Muscle layer of duodenum (tissue), 2 donors: Measurements from ENCODE around the gene KDELR3.

Experiments used
- H3K27ac ChIP-seq: one replicate; pipeline ENCODE4 v1.7.0; 2013; ENCODE audit warnings: mild to moderate bottlenecking, low read length
- H3K27me3 ChIP-seq: one replicate; pipeline ENCODE4 v1.7.0; 2013; ENCODE audit warnings: low read depth, mild to moderate bottlenecking, control low read depth, low read length
- H3K36me3 ChIP-seq, 2 donors: one replicate each; pipeline ENCODE4 v1.7.0; 2013; ENCODE audit warnings: low read length in 2 of 2, control low read depth in 1 of 2, mild to moderate bottlenecking in 1 of 2; ENCODE audit not compliant: insufficient read depth in 2 of 2, control insufficient read depth in 1 of 2
- H3K4me1 ChIP-seq, 2 donors: one replicate each; pipeline ENCODE4 v1.7.0; 2013; ENCODE audit warnings: low read length in 2 of 2, mild to moderate bottlenecking in 2 of 2, control low read depth in 1 of 2, moderate library complexity in 1 of 2; ENCODE audit not compliant: insufficient read depth in 2 of 2, control insufficient read depth in 1 of 2
- H3K4me3 ChIP-seq, 2 donors: one replicate each; pipeline ENCODE4 v1.7.0; 2013; ENCODE audit warnings: low read length in 2 of 2, low read depth in 1 of 2, mild to moderate bottlenecking in 1 of 2
- H3K9me3 ChIP-seq, 2 donors: one replicate each; pipeline ENCODE4 v1.7.0; 2013; ENCODE audit warnings: low read length in 2 of 2, control low read depth in 1 of 2, mild to moderate bottlenecking in 1 of 2; ENCODE audit not compliant: control insufficient read depth in 1 of 2
- donor health status: healthy.

KDELR3 gene

DNA sequence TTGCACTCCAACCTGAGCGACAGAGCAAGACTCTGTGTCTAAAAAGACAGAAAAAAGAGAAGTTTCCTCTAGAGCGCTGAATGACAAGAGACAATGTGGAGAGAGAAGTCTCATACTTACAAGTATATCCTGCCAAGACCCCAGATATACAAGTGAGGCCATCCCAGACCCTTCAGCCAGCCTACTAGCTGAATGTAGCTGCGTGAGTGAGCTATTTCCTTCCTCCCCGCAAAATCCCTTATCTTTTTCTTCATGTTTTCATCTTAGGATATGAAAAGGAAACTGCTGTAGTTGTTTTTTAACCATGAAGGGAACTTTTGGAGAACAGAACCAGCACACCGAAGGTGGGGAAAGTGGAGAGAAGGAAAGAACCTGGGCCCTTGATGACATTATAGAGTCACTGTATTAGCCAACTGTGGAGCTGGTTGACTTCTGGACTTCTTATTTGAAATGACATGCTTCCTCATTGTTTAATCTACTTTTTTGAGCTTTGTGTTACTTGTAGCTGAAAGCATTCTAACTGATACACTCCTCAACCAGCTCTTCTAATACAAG, 42.6 kb downstream of the KDELR3 start:
- no peaks in the 10 kb centered on the region for H3K27me3 ChIP-seq
- peaks cover 0 to 6% of the 10 kb centered on the region in 2 donors for H3K36me3 ChIP-seq
- no peaks in the 10 kb centered on the region for H3K9me3 ChIP-seq
- no peaks in the 10 kb centered on the region for H3K4me1 ChIP-seq
- no peak overlapping the region for H3K27ac ChIP-seq
- H3K4me3 ChIP-seq = no peak overlapping the region

DNA sequence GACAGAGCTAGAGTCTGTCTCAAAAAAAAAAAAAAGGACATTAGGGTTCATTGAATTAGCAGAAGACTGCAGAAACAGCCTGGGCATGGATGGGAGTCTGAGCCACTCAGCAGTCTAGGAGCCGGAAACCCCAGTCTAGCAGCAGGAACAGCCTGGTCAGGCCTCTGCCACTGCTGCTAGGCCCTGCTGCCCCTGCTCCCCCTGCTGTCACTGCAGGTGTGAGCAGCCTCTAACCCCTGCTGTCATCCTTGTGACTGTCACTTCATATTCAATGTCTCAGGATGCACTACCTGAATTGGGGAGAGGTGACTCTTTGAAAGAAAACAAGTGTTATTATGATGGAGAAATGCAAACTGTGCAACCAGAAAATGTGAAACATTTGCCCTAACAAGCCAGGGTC, 45.2 kb downstream of the KDELR3 start:
- Histone ChIP-seq H3K4me3 (no peak overlapping the region), H3K27me3 (no peaks in the 10 kb centered on the region), H3K27ac (no peak overlapping the region), H3K36me3 (no peaks in the 10 kb centered on the region), H3K4me1 (no peaks in the 10 kb centered on the region), H3K9me3 (no peaks in the 10 kb centered on the region)

DNA sequence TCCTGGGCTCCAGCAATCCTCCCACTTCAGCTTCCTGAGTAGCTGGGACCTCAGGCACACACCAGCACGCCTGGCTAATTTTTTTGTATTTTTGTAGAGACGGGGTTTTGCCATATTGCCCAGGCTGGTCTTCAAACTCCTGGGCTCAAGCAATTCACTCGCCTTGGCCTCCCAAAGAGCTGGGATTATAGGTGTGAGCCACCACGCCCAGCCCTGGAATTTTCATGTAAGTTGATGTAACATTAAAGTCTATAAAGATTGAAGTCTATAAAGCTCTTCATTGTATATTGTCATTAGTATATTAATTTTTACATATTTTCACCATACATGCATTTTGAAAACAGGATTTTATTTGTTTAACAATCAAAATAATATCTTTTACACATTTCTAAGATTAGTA, 50.7 kb downstream of the KDELR3 start:
- no peaks in the 10 kb centered on the region for H3K4me1 ChIP-seq
- no peaks in the 10 kb centered on the region for H3K36me3 ChIP-seq
- H3K27ac ChIP-seq = no peak overlapping the region
- H3K9me3 ChIP-seq = no peaks in the 10 kb centered on the region
- no peak overlapping the region for H3K4me3 ChIP-seq
- no peaks in the 10 kb centered on the region for H3K27me3 ChIP-seq

DNA sequence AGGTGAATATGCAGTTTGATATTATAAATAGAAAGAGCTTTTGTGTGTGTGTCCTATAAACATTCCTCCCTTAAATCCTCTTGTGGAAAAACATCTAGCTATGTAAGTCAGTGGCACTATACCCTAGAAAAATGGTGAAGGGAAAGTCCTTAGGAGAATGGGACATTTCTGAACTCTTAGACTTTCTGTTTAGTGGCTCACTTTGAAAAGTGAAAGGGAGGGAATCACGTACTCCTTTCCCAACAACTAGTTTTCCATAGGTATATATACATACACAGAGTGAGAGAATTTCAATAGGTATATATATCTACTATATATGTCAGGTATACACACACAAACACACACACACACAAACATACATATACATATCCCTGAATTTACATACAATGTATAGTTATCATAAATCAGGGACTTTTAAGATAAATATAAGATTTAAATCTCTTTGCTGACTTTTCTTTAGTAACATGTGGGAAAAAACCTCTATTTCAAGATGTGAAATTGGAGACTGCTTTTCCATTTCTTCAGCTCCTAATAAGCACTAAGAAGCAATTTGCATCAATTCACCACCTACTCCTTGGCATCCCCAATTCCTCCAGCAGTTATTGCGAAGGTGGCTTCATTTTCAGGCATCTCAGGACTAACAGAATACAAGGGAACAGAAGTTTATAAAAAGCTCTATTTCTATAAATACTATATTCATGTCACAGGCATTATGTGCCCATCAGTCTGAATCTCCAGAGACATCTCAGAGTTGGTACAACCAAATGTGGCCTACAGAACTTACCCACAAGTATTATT, 51.8 kb downstream of the KDELR3 start:
- H3K4me3 ChIP-seq = no peak overlapping the region
- H3K9me3 ChIP-seq = no peaks in the 10 kb centered on the region
- H3K36me3 ChIP-seq = no peaks in the 10 kb centered on the region
- no peaks in the 10 kb centered on the region for H3K27me3 ChIP-seq
- no peaks in the 10 kb centered on the region for H3K4me1 ChIP-seq
- H3K27ac ChIP-seq = no peak overlapping the region

DNA sequence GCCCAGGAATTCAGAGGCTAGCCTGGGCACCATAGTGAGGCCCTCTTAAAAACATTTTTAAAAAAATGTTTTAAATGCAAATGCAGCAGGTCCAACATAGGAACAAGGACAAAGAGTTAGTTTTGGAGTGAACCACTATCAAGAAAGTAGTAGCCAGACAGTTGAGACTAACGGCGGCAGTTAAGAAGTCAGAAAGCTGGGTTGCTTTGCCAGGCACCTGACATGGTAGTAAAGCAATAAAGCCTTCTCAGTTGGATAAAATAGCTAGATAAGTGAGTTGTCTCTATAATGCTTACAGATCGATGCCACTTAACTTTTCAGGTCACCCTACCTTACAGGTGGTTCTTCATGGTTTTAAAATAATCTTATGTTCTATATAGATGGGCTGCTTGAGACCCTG, 55.1 kb downstream of the KDELR3 start:
- Histone ChIP-seq H3K9me3 (no peaks in the 10 kb centered on the region), H3K4me1 (no peaks in the 10 kb centered on the region), H3K27ac (no peak overlapping the region), H3K36me3 (no peaks in the 10 kb centered on the region), H3K27me3 (no peaks in the 10 kb centered on the region), H3K4me3 (no peak overlapping the region)

DNA sequence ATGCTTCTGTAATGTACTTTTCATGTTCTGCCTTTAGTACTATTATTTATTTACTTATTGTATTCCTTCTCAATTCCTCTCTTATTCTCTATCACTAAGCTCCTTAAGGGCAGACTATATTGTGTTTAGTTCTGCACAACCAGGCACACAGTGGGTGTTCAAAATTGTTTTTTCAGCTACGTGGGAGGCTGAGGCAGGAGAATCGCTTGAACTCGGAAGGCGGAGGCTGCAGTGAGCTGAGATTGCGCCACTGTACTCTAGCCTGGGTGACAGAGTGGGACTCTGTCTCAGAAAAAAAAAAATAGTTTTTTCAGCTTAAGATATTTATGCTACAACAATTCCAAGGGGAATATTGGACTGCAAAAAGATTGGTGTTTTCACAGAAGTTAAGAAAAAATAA, 55.6 kb downstream of the KDELR3 start:
- no peaks in the 10 kb centered on the region for H3K4me1 ChIP-seq
- H3K27me3 ChIP-seq = no peaks in the 10 kb centered on the region
- no peaks in the 10 kb centered on the region for H3K9me3 ChIP-seq
- no peak overlapping the region for H3K4me3 ChIP-seq
- H3K27ac ChIP-seq = no peak overlapping the region
- no peaks in the 10 kb centered on the region for H3K36me3 ChIP-seq

DNA sequence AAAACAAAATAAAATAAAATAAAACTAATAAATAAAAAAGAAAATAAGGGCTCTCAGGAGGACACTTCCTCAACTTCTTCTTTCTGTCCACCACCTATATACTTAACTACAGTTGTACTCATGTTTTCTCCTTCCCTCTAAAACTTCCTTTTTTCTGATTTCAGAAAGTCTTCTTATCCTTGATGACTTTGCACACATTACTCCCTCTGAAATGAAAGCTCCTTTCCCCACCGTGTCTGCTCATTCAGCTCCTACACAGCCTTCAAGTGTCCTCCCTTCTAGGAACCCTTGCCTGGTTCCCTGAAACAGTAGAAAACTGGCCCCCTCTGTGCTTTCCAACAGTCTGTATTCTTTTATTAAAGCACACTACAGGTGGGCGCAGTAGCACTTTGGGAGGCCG, 56.5 kb downstream of the KDELR3 start:
- H3K4me1 ChIP-seq = no peaks in the 10 kb centered on the region
- H3K27me3 ChIP-seq = no peaks in the 10 kb centered on the region
- H3K4me3 ChIP-seq = no peak overlapping the region

DNA sequence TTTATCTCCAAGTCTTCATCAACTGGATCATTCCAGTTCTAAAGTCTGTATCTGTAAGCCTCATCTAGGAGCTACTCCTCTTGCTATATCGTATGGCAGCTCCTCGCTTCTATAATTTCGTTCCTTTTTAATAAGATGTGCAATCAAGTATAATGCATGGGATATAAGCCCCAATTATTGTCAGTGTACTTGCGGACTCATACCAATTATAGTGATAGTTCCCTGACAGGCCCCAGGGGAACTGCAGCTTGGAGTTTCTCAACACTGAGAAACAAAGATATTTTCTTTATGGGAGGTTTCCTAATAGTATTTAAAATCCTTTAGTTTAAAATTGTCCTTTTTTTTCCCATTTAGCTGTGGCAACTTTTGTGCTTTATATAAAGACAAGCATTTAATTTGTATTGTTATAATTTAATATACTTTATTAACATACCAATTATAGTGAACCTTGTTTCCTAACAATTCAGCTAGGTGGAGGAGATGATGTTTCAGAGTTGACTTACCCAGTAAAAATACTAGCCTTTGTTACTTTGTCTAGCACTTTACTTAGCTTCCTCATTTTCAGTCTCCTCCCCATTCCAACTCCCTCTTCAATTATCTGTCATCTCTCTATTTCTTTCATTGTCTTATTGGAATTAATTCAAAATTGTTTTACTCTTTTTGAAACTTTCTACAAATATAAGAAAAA, 63.5 kb downstream of the KDELR3 start:
- Histone ChIP-seq H3K27ac (no peak overlapping the region), H3K4me3 (no peak overlapping the region), H3K36me3 (no peaks in the 10 kb centered on the region), H3K9me3 (no peaks in the 10 kb centered on the region), H3K27me3 (no peaks in the 10 kb centered on the region), H3K4me1 (no peaks in the 10 kb centered on the region)

More for the DNA sequence above, 56.5 kb downstream of the KDELR3 start:
- Histone ChIP-seq H3K27ac (no peak overlapping the region), H3K36me3 (no peaks in the 10 kb centered on the region), H3K9me3 (no peaks in the 10 kb centered on the region)
